H1 (cell line): ENCODE results near the gene CGB2. TPM values are rescaled to one million over a fixed set of nuclear protein-coding genes. Genes with fewer than 3 reads are reported as not detected.

ENCODE experiments used
- CTCF ChIA-PET: fragments of 300-600 bp; sonication (Branson Sonifier 250); formaldehyde crosslinking; loops from one replicate; lab custom pipeline; 2021; ENCODE audit not compliant: partially characterized antibody; lab: Charles Lee
- POLR2A ChIA-PET: fragments of 300-600 bp; sonication (Branson Sonifier 250); formaldehyde crosslinking; loops from one replicate; lab custom pipeline; 2021; ENCODE audit warnings: inconsistent platforms; ENCODE audit not compliant: partially characterized antibody; lab: Charles Lee
- DNase-seq, 2 experiments: peaks; one replicate each; pipeline versions ENCODE4 v3.0.0 to v3.0.0-alpha.2; 2010 to 2022; ENCODE audit warnings: low spot score in 2 of 2, low read depth in 1 of 2, mixed read lengths in 1 of 2
- FAIRE-seq: peaks from 2 replicates; lab custom pipeline; 2011; peaks lifted over from hg19 to GRCh38; lab: Jason Lieb, UNC
- H2AFZ ChIP-seq: 2 replicates; pipeline ENCODE4 v1.8.1; 2012; ENCODE audit warnings: low read length, inconsistent platforms
- H2AK5ac ChIP-seq: 2 replicates; pipeline ENCODE4 v1.6.1; 2013; ENCODE audit warnings: low read depth, low read length
- H2BK120ac ChIP-seq: replicated peaks from 2 replicates; pipeline ENCODE3; 2013; ENCODE audit warnings: low read depth, low read length, inconsistent platforms
- H2BK12ac ChIP-seq: 2 replicates; pipeline ENCODE4 v1.6.1; 2013; ENCODE audit warnings: low read depth, low read length
- H2BK15ac ChIP-seq: 2 replicates; pipeline ENCODE4 v1.6.1; 2013; ENCODE audit warnings: low read length
- H2BK20ac ChIP-seq: 2 replicates; pipeline ENCODE4 v1.6.1; 2013; ENCODE audit warnings: low read length
- H2BK5ac ChIP-seq: 2 replicates; pipeline ENCODE4 v1.6.1; 2013; ENCODE audit warnings: low read depth, low read length
- H3K14ac ChIP-seq: 2 replicates; pipeline ENCODE4 v1.6.1; 2013; ENCODE audit warnings: inconsistent platforms; ENCODE audit not compliant: insufficient read length
- H3K18ac ChIP-seq: 2 replicates; pipeline ENCODE4 v1.6.1; 2013; ENCODE audit warnings: low read length; ENCODE audit errors: extremely low read depth
- H3K23ac ChIP-seq: 2 replicates; pipeline ENCODE4 v1.6.1; 2013; ENCODE audit warnings: inconsistent platforms; ENCODE audit not compliant: insufficient read length
- H3K23me2 ChIP-seq: 2 replicates; pipeline ENCODE4 v1.6.1; 2013; ENCODE audit warnings: low read depth, low read length
- H3K27ac ChIP-seq: 2 replicates; pipeline ENCODE4 v1.6.1; 2011; ENCODE audit warnings: low read depth, low read length, inconsistent platforms
- H3K27me3 ChIP-seq, 4 experiments: replicated peaks in 1 of 4; 1 replicate in 1 of 4; 2 replicates in 3 of 4; pipeline versions ENCODE4 v1.6.1 to v1.8.1; 2011 to 2013; ENCODE audit warnings: low read length in 3 of 4, mild to moderate bottlenecking in 3 of 4, inconsistent platforms in 2 of 4, mixed read lengths in 2 of 4, moderate library complexity in 1 of 4; ENCODE audit not compliant: control insufficient read depth in 3 of 4, insufficient read depth in 3 of 4; ENCODE audit errors: extremely low read depth in 1 of 4
- H3K36me3 ChIP-seq, 4 experiments: 2 replicates each; pipeline versions ENCODE4 v1.6.1 to v1.8.1; 2011 to 2013; ENCODE audit warnings: mild to moderate bottlenecking in 4 of 4, low read length in 3 of 4, moderate library complexity in 2 of 4, control low read depth in 1 of 4, inconsistent platforms in 1 of 4; ENCODE audit not compliant: insufficient read depth in 4 of 4, control insufficient read depth in 2 of 4
- H3K4ac ChIP-seq: replicated peaks from 2 replicates; pipeline ENCODE3; 2013; ENCODE audit warnings: low read length, low read depth, mixed read lengths, inconsistent platforms; ENCODE audit not compliant: insufficient read length
- H3K4me1 ChIP-seq, 4 experiments: replicated peaks in 1 of 4; 1 replicate in 1 of 4; 2 replicates in 3 of 4; pipeline versions ENCODE4 v1.6.1 to v1.8.1; 2011 to 2013; ENCODE audit warnings: low read length in 3 of 4, inconsistent platforms in 2 of 4, mixed read lengths in 1 of 4; ENCODE audit not compliant: insufficient read depth in 4 of 4, control insufficient read depth in 3 of 4
- H3K4me2 ChIP-seq, 2 experiments: 2 replicates each; pipeline versions ENCODE4 v1.6.1 to v1.8.1; 2011 to 2013; ENCODE audit warnings: low read depth in 2 of 2, low read length in 2 of 2, control low read depth in 1 of 2, inconsistent platforms in 1 of 2, mild to moderate bottlenecking in 1 of 2; ENCODE audit not compliant: insufficient read depth in 1 of 2
- H3K4me3 ChIP-seq, 4 experiments: fragments of 200-600, 300-600 bp in 1 of 4; sonication (generic), shearing (Covaris generic), sonication (Bioruptor Twin) in 1 of 4; 2 replicates each; pipeline versions ENCODE4 v1.5.1 to v1.8.1; 2011 to 2016; ENCODE audit warnings: low read length in 4 of 4, low read depth in 3 of 4, control low read depth in 2 of 4, inconsistent platforms in 2 of 4, mild to moderate bottlenecking in 2 of 4, mixed read lengths in 1 of 4, moderate library complexity in 1 of 4; ENCODE audit not compliant: insufficient read depth in 2 of 4; ENCODE audit errors: extremely low read depth in 1 of 4
- H3K56ac ChIP-seq: replicated peaks from 2 replicates; pipeline ENCODE3; 2013; ENCODE audit warnings: low read depth, mild to moderate bottlenecking, mixed read lengths, low read length, inconsistent platforms; ENCODE audit not compliant: insufficient read length
- H3K79me1 ChIP-seq: 2 replicates; pipeline ENCODE4 v1.6.1; 2013; ENCODE audit warnings: low read depth, low read length, control low read depth
- H3K79me2 ChIP-seq, 2 experiments: 2 replicates each; pipeline versions ENCODE4 v1.6.1 to v1.8.1; 2012 to 2013; ENCODE audit warnings: low read length in 2 of 2, mild to moderate bottlenecking in 2 of 2, inconsistent platforms in 1 of 2; ENCODE audit not compliant: insufficient read depth in 2 of 2, control insufficient read depth in 1 of 2
- H3K9ac ChIP-seq, 4 experiments: replicated peaks in 1 of 4; 1 replicate in 1 of 4; 2 replicates in 3 of 4; pipeline versions ENCODE4 v1.6.1 to v1.8.1; 2011 to 2013; ENCODE audit warnings: low read depth in 3 of 4, low read length in 3 of 4, control low read depth in 2 of 4, mild to moderate bottlenecking in 2 of 4, moderate library complexity in 2 of 4, inconsistent platforms in 1 of 4; ENCODE audit errors: extremely low read depth in 1 of 4
- H3K9me3 ChIP-seq, 2 experiments: 2 replicates each; pipeline versions ENCODE4 v1.6.1 to v1.8.1; 2012 to 2013; ENCODE audit warnings: mild to moderate bottlenecking in 2 of 2, moderate library complexity in 2 of 2, control low read depth in 1 of 2, inconsistent platforms in 1 of 2, low read depth in 1 of 2, low read length in 1 of 2, mixed read lengths in 1 of 2; ENCODE audit not compliant: insufficient read depth in 2 of 2
- H4K20me1 ChIP-seq, 2 experiments: replicated peaks in 1 of 2; 2 replicates each; pipeline versions ENCODE3 to v1.8.1; 2011 to 2013; ENCODE audit warnings: inconsistent platforms in 2 of 2, low read length in 2 of 2, mild to moderate bottlenecking in 1 of 2; ENCODE audit not compliant: insufficient read depth in 2 of 2, control insufficient read depth in 1 of 2
- H4K5ac ChIP-seq: 2 replicates; pipeline ENCODE4 v1.6.1; 2013; ENCODE audit warnings: low read length, low read depth, mixed read lengths, inconsistent platforms; ENCODE audit not compliant: insufficient read length
- H4K8ac ChIP-seq: 2 replicates; pipeline ENCODE4 v1.8.0; 2013; ENCODE audit warnings: mild to moderate bottlenecking, moderate library complexity, low read length, inconsistent platforms; ENCODE audit not compliant: insufficient read depth; ENCODE audit errors: extremely low read depth
- H4K91ac ChIP-seq: replicated peaks from 2 replicates; pipeline ENCODE3; 2013; ENCODE audit warnings: low read length, mixed read lengths, inconsistent platforms; ENCODE audit not compliant: insufficient read length
- ASH2L ChIP-seq: fragments of 200-600, 300-600 bp; sonication (generic); IDR thresholded peaks from one replicate; pipeline ENCODE4 v1.7.1; 2017; ENCODE audit warnings: low read length
- FOSL1 ChIP-seq: IDR thresholded peaks from 2 replicates; pipeline ENCODE4 v1.6.1; 2011; ENCODE audit warnings: mild to moderate bottlenecking, low read depth, low read length, moderate library complexity; ENCODE audit not compliant: insufficient read depth
- HDAC2 ChIP-seq, 2 experiments: fragments of 300-600 bp in 1 of 2; sonication (generic) in 1 of 2; IDR thresholded peaks; 2 replicates each; pipeline ENCODE4 v1.6.1; 2011 to 2012; ENCODE audit warnings: low read depth in 2 of 2, low read length in 2 of 2, mild to moderate bottlenecking in 2 of 2, moderate library complexity in 2 of 2, borderline replicate concordance in 1 of 2, inconsistent platforms in 1 of 2
- KDM4A ChIP-seq: IDR thresholded peaks from one replicate; pipeline ENCODE4 v1.7.1; 2012; ENCODE audit warnings: low read depth, mild to moderate bottlenecking, moderate library complexity, low read length, inconsistent platforms; ENCODE audit not compliant: severe bottlenecking
- KDM5A ChIP-seq: fragments of 200-600 bp; IDR thresholded peaks from 2 replicates; pipeline ENCODE4 v1.7.1; 2012; ENCODE audit warnings: mild to moderate bottlenecking, low read length, inconsistent platforms, mixed read lengths
- PHF8 ChIP-seq: fragments of 200-600 bp; sonication (generic); conservative IDR thresholded peaks from 2 replicates; pipeline ENCODE4 v1.7.1; 2012; ENCODE audit warnings: low read depth, mild to moderate bottlenecking, inconsistent platforms, low read length, moderate library complexity
- POLR2A ChIP-seq, 2 experiments: IDR thresholded peaks; 1 replicate in 1 of 2; 2 replicates in 1 of 2; pipeline ENCODE4 v1.6.1; 2011; ENCODE audit warnings: low read depth in 2 of 2, low read length in 2 of 2, mild to moderate bottlenecking in 2 of 2; ENCODE audit errors: control extremely low read depth in 1 of 2
- RAD21 ChIP-seq, 2 experiments: IDR thresholded peaks in 1 of 2; conservative IDR thresholded peaks in 1 of 2; 2 replicates each; pipeline ENCODE4 v1.6.1; 2011; ENCODE audit warnings: low read depth in 2 of 2, low read length in 2 of 2, improper control_type of control experiment in 1 of 2, inconsistent platforms in 1 of 2, mild to moderate bottlenecking in 1 of 2, moderate library complexity in 1 of 2
- SAP30 ChIP-seq: fragments of 300-600 bp; sonication (generic); IDR thresholded peaks from 2 replicates; pipeline ENCODE4 v1.7.1; 2012; ENCODE audit warnings: low read length, moderate library complexity, mild to moderate bottlenecking, inconsistent platforms; ENCODE audit not compliant: insufficient read depth, insufficient replicate concordance
- SUZ12 ChIP-seq: fragments of 200-600 bp; sonication (generic); IDR thresholded peaks from 2 replicates; pipeline ENCODE4 v1.6.1; 2012; ENCODE audit warnings: mild to moderate bottlenecking, inconsistent platforms, low read length, moderate library complexity, mixed read lengths
- WGBS, 2 experiments: shearing (Covaris generic) in 1 of 2; methylation state at CpG; one replicate each; pipeline versions ENCODE4 v1.1.6 to v1.1.7; 2013 to 2015; ENCODE audit warnings: low lambda C conversion rate in 2 of 2, mixed read lengths in 2 of 2, inconsistent platforms in 1 of 2, low coverage in 1 of 2, missing lambda C conversion rate in 1 of 2; ENCODE audit not compliant: insufficient replicate concordance in 2 of 2, insufficient coverage in 1 of 2, insufficient read length in 1 of 2; ENCODE audit errors: extremely low coverage in 1 of 2, missing lambda C conversion rate in 1 of 2; 5-methylcytosine and 5-hydroxymethylcytosine counted together
- polyA plus RNA-seq, 7 experiments: library from polyadenylated mRNA; depleted of rRNA in 3 of 7; stranded (reverse) in 5 of 7; unstranded in 2 of 7; fragments of >200 nt in 5 of 7; fragments of 200-250 nt in 2 of 7; gene quantifications; 1 replicate in 5 of 7; 2 replicates in 1 of 7; 4 replicates in 1 of 7; pipeline versions ENCODE4 v1.2.1 to v1.2.3, GENCODE V29; 2011 to 2013; ENCODE audit warnings: missing spikeins in 2 of 7, mixed read lengths in 2 of 7
- total RNA-seq: library from RNA; stranded (reverse); fragmentation: NEBNext Ultra II Directional; extraction: Animal tissue kit (Norgen Biotek cat#: 25700); gene quantifications from 2 replicates; pipeline ENCODE4 v1.2.1, GENCODE V29; 2021
- TF ChIP-seq, protein P1 (sequence below): IDR thresholded peaks from 2 replicates; pipeline ENCODE4 v1.6.1; 2011; ENCODE audit warnings: low read depth, mild to moderate bottlenecking, low read length; ENCODE audit not compliant: insufficient read depth

CGB2 gene
- total and polyA plus RNA-seq, 2 of the 8 experiments (the other 6 are each of a cell fraction or from before 2014, with no cell fraction given) = 0.71 to 3.2 TPM

DNA sequence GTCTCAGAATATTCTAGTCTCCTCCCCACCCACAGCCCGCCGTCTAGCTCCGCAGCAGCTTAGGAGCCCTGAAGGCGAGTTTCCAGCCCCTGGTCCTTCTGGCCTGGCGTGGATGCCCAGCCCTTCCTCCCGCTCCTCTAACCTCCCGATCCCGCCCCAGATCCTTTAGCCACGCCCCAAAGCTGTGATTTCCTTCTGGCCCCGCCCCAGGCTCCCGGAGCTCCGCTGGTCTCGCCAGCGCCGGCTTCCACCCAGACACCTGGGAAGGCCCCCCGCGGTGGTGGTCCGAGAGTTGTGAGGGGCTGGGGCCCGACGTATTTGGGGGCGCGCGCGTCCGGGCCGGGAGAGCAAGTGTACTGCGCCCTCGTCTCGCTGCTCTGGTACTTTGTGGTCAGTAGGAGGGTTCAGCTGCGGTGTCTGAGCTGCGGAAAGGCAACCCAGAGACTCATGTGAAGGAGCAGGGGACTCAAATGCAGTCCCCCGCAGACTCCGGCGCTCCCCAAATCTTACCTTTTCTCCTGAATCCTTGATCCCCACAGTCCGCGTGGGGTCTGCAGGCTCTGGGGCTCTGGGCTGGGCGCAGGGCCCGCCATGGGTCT lies 26.0 kb downstream of the CGB2 start, which contains the start of gene CGB7:
CGB7 (minus strand) TSS at position 114 of the 599 bp plus-strand sequence. CDS start 2,374 bp downstream, outside the sequence.
- H3K18ac ChIP-seq = no peak within 1 kb of the TSS; the same call in none of the 2 replicates
- POLR2A ChIA-PET = interaction anchor here (0.6 to 2.1 kb wide), 3 partner anchors 10 to 1397 kb away, joined by 3 to 6 read pairs (median 4); no protein-coding TSS in a partner anchor
- no peaks in the 10 kb centered on the region for H3K79me1 ChIP-seq
- peak within 1 kb of the TSS; percentile 36 to 64 (median 50) for H3K4me3 ChIP-seq
- H3K9ac ChIP-seq = no peak within 1 kb of the TSS; a peak in 1 of 7 replicates
- no peak within 1 kb of the TSS; the same call in 1 of the 2 replicates for H4K8ac ChIP-seq
- no peak within 1 kb of the TSS for H3K27ac ChIP-seq
- no peaks in the 10 kb centered on the region for H3K9me3 ChIP-seq
- H4K5ac ChIP-seq = no peak within 1 kb of the TSS
- no peaks in the 10 kb centered on the region for H3K36me3 ChIP-seq
- peak in 1 of 2 experiments; percentile 92 for DNase-seq
- peak within 1 kb of the TSS; percentile 80 to 83 for H3K4me2 ChIP-seq
- H2AFZ ChIP-seq = peak within 1 kb of the TSS; percentile 33; the same call in 1 of the 2 replicates
- H3K4ac ChIP-seq = no peak within 1 kb of the TSS
- no peak within 1 kb of the TSS for H2BK15ac ChIP-seq
- H2BK20ac ChIP-seq = no peak within 1 kb of the TSS
- H4K91ac ChIP-seq = no peak within 1 kb of the TSS
- 14% methylated on average over 31 of the region's 38 CpGs; no CpG with 5 or more reads in 1 of the 2 experiments for WGBS, 2 experiments
- CTCF ChIA-PET = interaction anchor here (0.6 to 1.3 kb wide), 8 partner anchors 12 to 160 kb away, joined by 3 to 6 read pairs (median 4); partner anchors contain the start of gene KCNA7
- peaks cover 10 to 48% (median 44%) of the 10 kb centered on the region in 4 experiments for H3K27me3 ChIP-seq
- peaks cover 0 to 11% (median 9%) of the 10 kb centered on the region in 4 experiments; a peak in 6 of 7 replicates for H3K4me1 ChIP-seq
- H3K56ac ChIP-seq = no peak within 1 kb of the TSS
- H3K23ac ChIP-seq = no peak within 1 kb of the TSS
- no peak within 1 kb of the TSS for H2BK12ac ChIP-seq
- FAIRE-seq = no peak
- no peaks in the 10 kb centered on the region for H3K79me2 ChIP-seq
- H3K14ac ChIP-seq = no peak within 1 kb of the TSS
- no peak within 1 kb of the TSS for H2BK5ac ChIP-seq
- no peak within 1 kb of the TSS for H2AK5ac ChIP-seq
- H2BK120ac ChIP-seq = no peak within 1 kb of the TSS
- peaks cover 6% of the 10 kb centered on the region; the same call in 1 of the 2 replicates for H3K23me2 ChIP-seq
- H4K20me1 ChIP-seq = peaks cover 0 to 2% of the 10 kb centered on the region in 2 experiments
- TF ChIP-seq SUZ12 (no peak), RAD21 (IDR thresholded peaks at IDR 0.05 in 1 of 2, conservative IDR thresholded peaks at IDR 0.05 in 1 of 2; ENCODE audit: low read depth in 2 of 2, low read length in 2 of 2) (no peak), PHF8 (no peak), HDAC2 (IDR thresholded peaks at IDR 0.05; ENCODE audit: borderline replicate concordance in 1 of 2, low read depth in 2 of 2, low read length in 2 of 2) (no peak), KDM4A (no peak), SAP30 (no peak), POLR2A (IDR thresholded peaks at IDR 0.05; ENCODE audit: control extremely low read depth in 1 of 2, low read depth in 2 of 2, low read length in 2 of 2) (no peak), KDM5A (no peak), ASH2L (no peak), FOSL1 (no peak)
- TF ChIP-seq, protein P1, sequence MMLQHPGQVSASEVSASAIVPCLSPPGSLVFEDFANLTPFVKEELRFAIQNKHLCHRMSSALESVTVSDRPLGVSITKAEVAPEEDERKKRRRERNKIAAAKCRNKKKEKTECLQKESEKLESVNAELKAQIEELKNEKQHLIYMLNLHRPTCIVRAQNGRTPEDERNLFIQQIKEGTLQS = no peak
